ENCODE data around the gene ARHGAP28. TPM values are rescaled to one million over a fixed set of nuclear protein-coding genes. Genes with fewer than 3 reads are reported as not detected.

Gene ARHGAP28
- total RNA-seq, 2 experiments from 2014 or later, result not detected

GRCh38 chr18:6954501-6954900 lies 225.0 kb downstream of the ARHGAP28 start:
- ATAC-seq (ENCODE audit: low read depth), result no peak
- no peaks in the 10 kb centered on the region for H3K9me3 Mint-ChIP-seq

GRCh38 chr18:6955304-6955703 lies 225.8 kb downstream of the ARHGAP28 start:
- Mint-ChIP-seq H3K4me1 (no peaks in the 10 kb centered on the region), H3K36me3 (no peaks in the 10 kb centered on the region), H3K4me3 (no peak overlapping the region), H3K27me3 (no peaks in the 10 kb centered on the region), H3K9me3 (no peaks in the 10 kb centered on the region), H3K27ac (no peak overlapping the region)
- POLR2A ChIA-PET, result no interaction called here
- ATAC-seq (ENCODE audit: low read depth), result no peak
- no peak for DNase-seq

More at GRCh38 chr18:6954501-6954900, 225.0 kb downstream of the ARHGAP28 start:
- no peaks in the 10 kb centered on the region for H3K27me3 Mint-ChIP-seq
- POLR2A ChIA-PET, result no interaction called here
- H3K36me3 Mint-ChIP-seq, result no peaks in the 10 kb centered on the region
- no peak for DNase-seq
- H3K4me1 Mint-ChIP-seq, result no peaks in the 10 kb centered on the region
- H3K27ac Mint-ChIP-seq, result no peak overlapping the region
- no peak overlapping the region for H3K4me3 Mint-ChIP-seq

- no peaks in the 10 kb centered on the region for H3K4me1 Mint-ChIP-seq
These were observed 227.0 kb downstream of the ARHGAP28 start for GRCh38 chr18:6956495-6956894.

GRCh38 chr18:6956999-6957398 lies 227.5 kb downstream of the ARHGAP28 start:
- Mint-ChIP-seq H3K4me3 (no peak overlapping the region), H3K27ac (no peak overlapping the region), H3K27me3 (no peaks in the 10 kb centered on the region), H3K9me3 (no peaks in the 10 kb centered on the region), H3K36me3 (no peaks in the 10 kb centered on the region), H3K4me1 (no peaks in the 10 kb centered on the region)
- no peak for ATAC-seq (ENCODE audit: low read depth)
- POLR2A ChIA-PET, result no interaction called here
- DNase-seq, result no peak

More at GRCh38 chr18:6956495-6956894, 227.0 kb downstream of the ARHGAP28 start:
- Mint-ChIP-seq H3K4me3 (no peak overlapping the region), H3K9me3 (no peaks in the 10 kb centered on the region), H3K27me3 (no peaks in the 10 kb centered on the region), H3K36me3 (no peaks in the 10 kb centered on the region), H3K27ac (no peak overlapping the region)
- POLR2A ChIA-PET, result no interaction called here
- ATAC-seq (ENCODE audit: low read depth) (no peak), DNase-seq (no peak)

- Mint-ChIP-seq H3K27ac (no peak overlapping the region), H3K4me1 (no peaks in the 10 kb centered on the region), H3K9me3 (no peaks in the 10 kb centered on the region), H3K27me3 (no peaks in the 10 kb centered on the region), H3K4me3 (no peak overlapping the region), H3K36me3 (no peaks in the 10 kb centered on the region)
- POLR2A ChIA-PET, result no interaction called here
- no peak for DNase-seq
- no peak for ATAC-seq (ENCODE audit: low read depth)
These were observed 229.6 kb downstream of the ARHGAP28 start for GRCh38 chr18:6959110-6959509.

GRCh38 chr18:6960124-6960523 lies 230.6 kb downstream of the ARHGAP28 start:
- Mint-ChIP-seq H3K27me3 (no peaks in the 10 kb centered on the region), H3K4me1 (no peaks in the 10 kb centered on the region), H3K4me3 (no peak overlapping the region), H3K36me3 (no peaks in the 10 kb centered on the region), H3K27ac (no peak overlapping the region), H3K9me3 (no peaks in the 10 kb centered on the region)
- DNase-seq, result no peak
- no peak for ATAC-seq (ENCODE audit: low read depth)
- POLR2A ChIA-PET, result no interaction called here

GRCh38 chr18:6960656-6961055 lies 231.1 kb downstream of the ARHGAP28 start:
- H3K27me3 Mint-ChIP-seq, result no peaks in the 10 kb centered on the region
- no peaks in the 10 kb centered on the region for H3K4me1 Mint-ChIP-seq
- POLR2A ChIA-PET, result no interaction called here
- H3K36me3 Mint-ChIP-seq, result no peaks in the 10 kb centered on the region
- no peaks in the 10 kb centered on the region for H3K9me3 Mint-ChIP-seq
- no peak overlapping the region for H3K27ac Mint-ChIP-seq
- ATAC-seq (ENCODE audit: low read depth) (no peak), DNase-seq (no peak)
- H3K4me3 Mint-ChIP-seq, result no peak overlapping the region

- Mint-ChIP-seq H3K4me1 (no peaks in the 10 kb centered on the region), H3K27me3 (no peaks in the 10 kb centered on the region), H3K9me3 (no peaks in the 10 kb centered on the region), H3K27ac (no peak overlapping the region), H3K4me3 (no peak overlapping the region), H3K36me3 (no peaks in the 10 kb centered on the region)
- POLR2A ChIA-PET, result no interaction called here
- DNase-seq, result no peak
- ATAC-seq (ENCODE audit: low read depth), result no peak
These were observed 231.8 kb downstream of the ARHGAP28 start for GRCh38 chr18:6961331-6961730.

- POLR2A ChIA-PET, result no interaction called here
- Mint-ChIP-seq H3K4me1 (no peaks in the 10 kb centered on the region), H3K36me3 (no peaks in the 10 kb centered on the region), H3K9me3 (no peaks in the 10 kb centered on the region), H3K27ac (no peak overlapping the region), H3K27me3 (no peaks in the 10 kb centered on the region), H3K4me3 (no peak overlapping the region)
- ATAC-seq (ENCODE audit: low read depth) (no peak), DNase-seq (no peak)
These were observed 233.3 kb downstream of the ARHGAP28 start for GRCh38 chr18:6962571-6963451.

- Mint-ChIP-seq H3K4me3 (no peak overlapping the region), H3K27me3 (no peaks in the 10 kb centered on the region), H3K27ac (no peak overlapping the region), H3K9me3 (no peaks in the 10 kb centered on the region), H3K4me1 (no peaks in the 10 kb centered on the region), H3K36me3 (no peaks in the 10 kb centered on the region)
- DNase-seq, result no peak
- POLR2A ChIA-PET, result no interaction called here
- no peak for ATAC-seq (ENCODE audit: low read depth)
These were observed 234.1 kb downstream of the ARHGAP28 start for GRCh38 chr18:6963452-6964097.
